Natural killer cell (primary cell): ENCODE measurements around the gene ATF7. TPM values are rescaled to one million over a fixed set of nuclear protein-coding genes. Genes with fewer than 3 reads are reported as not detected.
A peak's percentile ranks its signal among the peaks of the same experiment; 100 is the strongest.

Source experiments
- ATAC-seq, 3 donors: fragments of 150-1000 bp in 2 of 3; fragments of 200-7000 bp in 1 of 3; cut with Tn5 transposase; 1 replicate in 1 of 3; 2 replicates in 2 of 3; pipeline ENCODE4 v1.10.0; 2021; ENCODE audit warnings: mild to moderate bottlenecking in 2 of 3, moderate library complexity in 2 of 3
- DNase-seq, 2 donors: peaks; one replicate each; pipeline versions ENCODE4 v3.0.0 to v3.0.0-alpha.2; 2013 to 2021; ENCODE audit warnings: mixed read lengths in 1 of 2
- H3K27ac ChIP-seq: one replicate; pipeline ENCODE4 v1.5.1; 2013; ENCODE audit warnings: mild to moderate bottlenecking, low read length
- H3K27me3 ChIP-seq: one replicate; pipeline ENCODE4 v1.6.1; 2013; ENCODE audit warnings: low read length; ENCODE audit not compliant: control insufficient read depth, insufficient read depth
- H3K36me3 ChIP-seq: one replicate; pipeline ENCODE4 v1.6.1; 2013; ENCODE audit warnings: low read length; ENCODE audit not compliant: control insufficient read depth, insufficient read depth
- H3K4me1 ChIP-seq: one replicate; pipeline ENCODE4 v1.6.1; 2013; ENCODE audit warnings: low read length; ENCODE audit not compliant: control insufficient read depth, insufficient read depth
- H3K4me3 ChIP-seq: one replicate; pipeline ENCODE4 v1.5.1; 2013; ENCODE audit warnings: low read length
- H3K9me3 ChIP-seq: one replicate; pipeline ENCODE4 v1.6.1; 2013; ENCODE audit warnings: low read length; ENCODE audit not compliant: control insufficient read depth, insufficient read depth
- H3K27ac Mint-ChIP-seq, 2 donors: one replicate each; pipeline ENCODE4 v1.8.0; 2022; ENCODE audit warnings: mild to moderate bottlenecking in 2 of 2, mixed read lengths in 2 of 2, moderate library complexity in 1 of 2
- H3K27me3 Mint-ChIP-seq, 2 donors: one replicate each; pipeline ENCODE4 v1.8.0; 2022; ENCODE audit warnings: low read depth in 2 of 2, mixed read lengths in 2 of 2
- H3K36me3 Mint-ChIP-seq: one replicate; pipeline ENCODE4 v1.8.0; 2022; ENCODE audit warnings: mixed read lengths
- H3K4me1 Mint-ChIP-seq, 2 donors: one replicate each; pipeline ENCODE4 v1.8.0; 2022; ENCODE audit warnings: mixed read lengths in 2 of 2
- H3K4me3 Mint-ChIP-seq: one replicate; pipeline ENCODE4 v1.8.0; 2022; ENCODE audit warnings: mild to moderate bottlenecking, moderate library complexity, mixed read lengths
- H3K9me3 Mint-ChIP-seq, 2 donors: one replicate each; pipeline ENCODE4 v1.8.0; 2022; ENCODE audit warnings: mixed read lengths in 2 of 2
- CTCF ChIP-seq: fragments of 200-600 bp; IDR thresholded peaks from one replicate; pipeline ENCODE4 v1.8.0; 2022; ENCODE audit warnings: antibody characterized with exemption
- WGBS: methylation state at CpG from one replicate; pipeline ENCODE4 v1.1.7; 2013; ENCODE audit warnings: missing lambda C conversion rate; ENCODE audit not compliant: insufficient coverage; 5-methylcytosine and 5-hydroxymethylcytosine counted together
- intact Hi-C: fragments of 100-400 bp; cut with micrococcal nuclease; formaldehyde crosslinking; loops from one replicate; pipeline ENCODE4 v1.14.2; 2022
- total RNA-seq, 4 donors: library from RNA; stranded (reverse); fragments of 120-200 nt in 1 of 4; gene quantifications; one replicate each; pipeline versions ENCODE4 v1.2.3 to v1.2.4, GENCODE V29; 2013 to 2022

ATF7 gene
- total RNA-seq, 3 donors from 2014 or later (not counting 1 experiment from before 2014, with no cell fraction given) = 32.3 to 42.3 (median 34.9) TPM

- TF ChIP-seq CTCF = no peak
- Histone ChIP-seq H3K9me3 (no peaks in the 10 kb centered on the region), H3K27ac (no peak overlapping the region), H3K4me3 (no peak overlapping the region), H3K36me3 (no peaks in the 10 kb centered on the region), H3K27me3 (no peaks in the 10 kb centered on the region), H3K4me1 (no peaks in the 10 kb centered on the region)
- no peaks in the 10 kb centered on the region for H3K36me3 Mint-ChIP-seq
- H3K4me3 Mint-ChIP-seq = no peak overlapping the region
- intact Hi-C loops = no loop called here
- DNase-seq = no peak
- 91% methylated on average over 5 of the region's 5 CpGs for WGBS
- H3K27me3 Mint-ChIP-seq = no peaks in the 10 kb centered on the region
- ATAC-seq = no peak
- H3K27ac Mint-ChIP-seq = no peak overlapping the region
- peaks cover 28 to 32% of the 10 kb centered on the region in 2 donors for H3K4me1 Mint-ChIP-seq
- H3K9me3 Mint-ChIP-seq = no peaks in the 10 kb centered on the region
Observed at GRCh38 chr12:53579545-53579955, 46.6 kb downstream of the ATF7 start.

DNA sequence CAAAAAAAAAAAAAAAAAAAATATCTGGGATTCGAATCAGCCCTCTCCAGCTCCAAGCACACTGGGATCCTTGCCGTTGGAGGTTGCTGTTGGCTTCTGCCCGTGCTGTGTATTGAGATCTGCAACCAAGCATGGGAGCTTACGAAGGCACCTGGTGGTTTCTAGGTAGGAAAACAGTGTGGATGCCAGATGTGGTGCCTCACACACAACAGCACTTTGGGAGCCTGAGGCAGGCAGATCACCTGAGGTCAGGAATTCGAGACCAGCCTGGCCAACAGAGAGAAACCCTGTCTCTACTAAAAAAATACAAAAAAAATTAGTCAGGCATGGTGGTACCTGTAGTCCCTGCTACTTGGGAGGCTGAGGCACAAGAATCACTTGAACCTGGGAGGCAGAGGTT lies 47.4 kb downstream of the ATF7 start:
- H3K36me3 ChIP-seq = no peaks in the 10 kb centered on the region
- 94% methylated on average over 5 of the region's 5 CpGs for WGBS
- no peaks in the 10 kb centered on the region for H3K27me3 ChIP-seq
- H3K4me1 ChIP-seq = no peaks in the 10 kb centered on the region
- TF ChIP-seq CTCF = no peak
- H3K4me3 ChIP-seq = no peak overlapping the region
- no peaks in the 10 kb centered on the region for H3K9me3 ChIP-seq
- peaks cover 25 to 35% of the 10 kb centered on the region in 2 donors for H3K4me1 Mint-ChIP-seq
- no peaks in the 10 kb centered on the region for H3K36me3 Mint-ChIP-seq
- no peak for ATAC-seq
- H3K27me3 Mint-ChIP-seq = no peaks in the 10 kb centered on the region
- no peak overlapping the region for H3K4me3 Mint-ChIP-seq
- no peak for DNase-seq
- intact Hi-C loops = no loop called here
- no peaks in the 10 kb centered on the region for H3K9me3 Mint-ChIP-seq
- H3K27ac ChIP-seq = no peak overlapping the region
- no peak overlapping the region for H3K27ac Mint-ChIP-seq

- no peaks in the 10 kb centered on the region for H3K36me3 ChIP-seq
- DNase-seq (no peak), ATAC-seq (no peak)
- H3K27me3 ChIP-seq = no peaks in the 10 kb centered on the region
- peaks cover 20 to 35% of the 10 kb centered on the region in 2 donors for H3K4me1 Mint-ChIP-seq
- H3K9me3 ChIP-seq = no peaks in the 10 kb centered on the region
- H3K27ac Mint-ChIP-seq = peak overlapping the region in 1 of 2 donors; percentile 19
- H3K27me3 Mint-ChIP-seq = no peaks in the 10 kb centered on the region
- no peaks in the 10 kb centered on the region for H3K36me3 Mint-ChIP-seq
- H3K27ac ChIP-seq = no peak overlapping the region
- 90% methylated on average over 4 of the region's 4 CpGs for WGBS
- intact Hi-C loops = no loop called here
- no peak for TF ChIP-seq CTCF
- no peak overlapping the region for H3K4me3 Mint-ChIP-seq
- no peak overlapping the region for H3K4me3 ChIP-seq
- no peaks in the 10 kb centered on the region for H3K9me3 Mint-ChIP-seq
- H3K4me1 ChIP-seq = no peaks in the 10 kb centered on the region
Observed at GRCh38 chr12:53577941-53578352, 48.2 kb downstream of the ATF7 start.

DNA sequence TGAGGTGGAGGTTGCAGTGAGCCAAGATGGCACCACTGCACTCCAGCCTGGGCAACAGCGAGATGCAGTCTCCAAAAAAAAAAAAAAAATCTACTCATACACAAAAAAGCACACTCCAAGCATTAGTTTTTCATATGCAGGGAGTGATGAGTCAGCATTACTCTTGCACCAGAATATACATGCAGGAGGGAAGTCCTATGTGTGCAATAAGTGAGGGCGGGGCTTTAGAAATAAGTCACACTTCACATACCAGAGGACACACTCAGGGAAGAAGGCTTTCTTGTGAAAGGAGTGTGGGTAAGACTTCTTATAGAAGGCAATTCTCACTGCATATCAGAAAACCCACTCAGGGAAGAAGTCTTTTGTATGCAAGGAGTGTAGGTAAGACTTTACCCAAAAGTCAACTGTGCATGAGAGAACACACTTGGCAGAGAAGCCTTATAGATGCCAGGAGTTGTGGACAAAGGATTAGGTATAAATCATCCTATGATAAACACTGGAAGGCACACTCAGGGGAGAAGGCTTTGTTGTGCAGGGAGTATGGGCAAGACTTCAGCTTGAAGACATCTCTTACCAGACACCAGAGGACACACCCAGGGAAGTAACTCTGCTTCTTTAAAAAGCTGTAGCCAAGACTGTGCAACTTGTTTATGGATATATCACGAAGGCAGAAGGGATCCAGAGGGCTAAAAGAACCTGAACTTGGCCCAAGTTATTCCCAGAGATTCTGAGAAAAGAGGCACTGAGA lies 50.5 kb downstream of the ATF7 start:
- H3K36me3 ChIP-seq = no peaks in the 10 kb centered on the region
- H3K4me1 ChIP-seq = no peaks in the 10 kb centered on the region
- DNase-seq = no peak
- peaks cover 24 to 40% of the 10 kb centered on the region in 2 donors for H3K4me1 Mint-ChIP-seq
- WGBS = 83% methylated on average over 2 of the region's 3 CpGs
- ATAC-seq = no peak
- intact Hi-C loops = no loop called here
- H3K9me3 Mint-ChIP-seq = no peaks in the 10 kb centered on the region
- no peaks in the 10 kb centered on the region for H3K36me3 Mint-ChIP-seq
- H3K9me3 ChIP-seq = no peaks in the 10 kb centered on the region
- no peak overlapping the region for H3K4me3 Mint-ChIP-seq
- no peaks in the 10 kb centered on the region for H3K27me3 Mint-ChIP-seq
- H3K27me3 ChIP-seq = no peaks in the 10 kb centered on the region
- no peak overlapping the region for H3K27ac ChIP-seq
- no peak overlapping the region for H3K4me3 ChIP-seq
- peak overlapping the region in 1 of 2 donors; percentile 59 for H3K27ac Mint-ChIP-seq
- no peak for TF ChIP-seq CTCF
